ENCODE measurements around the gene H3-3A. TPM values are rescaled to one million over a fixed set of nuclear protein-coding genes. Genes with fewer than 3 reads are reported as not detected.

H3-3A gene
- 100 to 1,000 TPM; 202 to 340 (median 291) TPM for total RNA-seq

- Histone ChIP-seq H3K4me1 (peaks cover 0 to 39% (median 11%) of the 10 kb centered on the region in 4 donors), H3K36me3 (peaks cover 0 to 21% (median 0%) of the 10 kb centered on the region in 3 donors), H3K27ac (peak within 1 kb of the TSS; percentile 90 to 99 (median 98)), H3K4me3 (peak within 1 kb of the TSS; percentile 59 to 84 (median 72)), H3K9me3 (no peaks in the 10 kb centered on the region), H3K27me3 (no peaks in the 10 kb centered on the region)
- TF ChIP-seq CTCF (IDR thresholded peaks at IDR 0.05) (peak in 3 of 6 experiments; percentile 17 to 40 (median 23)), POLR2A (IDR thresholded peaks at IDR 0.05) (peak; percentile 98 to 99)
- DNase-seq, result peak; percentile 99
These were observed at the start of gene H3-3A for GRCh38 chr1:226062558-226063223. TSS of gene H3-3A (plus strand) at chr1:226062716. CDS start at chr1:226064352, 1,636 bp downstream.

- TF ChIP-seq POLR2A (IDR thresholded peaks at IDR 0.05), result no peak
- DNase-seq, result no peak
- H3K4me1 ChIP-seq, result no peaks in the 10 kb centered on the region
These were observed 45.4 kb upstream of the H3-3A start for GRCh38 chr1:226017070-226017469.

GRCh38 chr1:226019572-226019971, 42.9 kb upstream of the H3-3A start:
- Histone ChIP-seq H3K27me3 (no peaks in the 10 kb centered on the region), H3K4me3 (no peak overlapping the region), H3K36me3 (no peaks in the 10 kb centered on the region), H3K27ac (no peak overlapping the region), H3K9me3 (no peaks in the 10 kb centered on the region), H3K4me1 (no peaks in the 10 kb centered on the region)
- TF ChIP-seq CTCF (IDR thresholded peaks at IDR 0.05), result no peak
- no peak for TF ChIP-seq POLR2A (IDR thresholded peaks at IDR 0.05)
- DNase-seq, result no peak

More at GRCh38 chr1:226017070-226017469, 45.4 kb upstream of the H3-3A start:
- Histone ChIP-seq H3K27me3 (no peaks in the 10 kb centered on the region), H3K36me3 (no peaks in the 10 kb centered on the region), H3K4me3 (no peak overlapping the region), H3K27ac (no peak overlapping the region), H3K9me3 (no peaks in the 10 kb centered on the region)

- Histone ChIP-seq H3K27ac (no peak overlapping the region), H3K27me3 (no peaks in the 10 kb centered on the region)
These were observed 41.1 kb upstream of the H3-3A start for GRCh38 chr1:226021401-226021800.

GRCh38 chr1:226021801-226022200, 40.7 kb upstream of the H3-3A start:
- Histone ChIP-seq H3K9me3 (no peaks in the 10 kb centered on the region), H3K4me1 (no peaks in the 10 kb centered on the region), H3K4me3 (no peak overlapping the region), H3K27me3 (no peaks in the 10 kb centered on the region), H3K36me3 (no peaks in the 10 kb centered on the region), H3K27ac (no peak overlapping the region)
- DNase-seq, result no peak
- TF ChIP-seq POLR2A (IDR thresholded peaks at IDR 0.05) (no peak), CTCF (IDR thresholded peaks at IDR 0.05) (no peak)

More at GRCh38 chr1:226021401-226021800, 41.1 kb upstream of the H3-3A start:
- no peak for DNase-seq
- Histone ChIP-seq H3K4me1 (no peaks in the 10 kb centered on the region), H3K4me3 (no peak overlapping the region), H3K9me3 (no peaks in the 10 kb centered on the region), H3K36me3 (no peaks in the 10 kb centered on the region)
- TF ChIP-seq CTCF (IDR thresholded peaks at IDR 0.05) (no peak), POLR2A (IDR thresholded peaks at IDR 0.05) (no peak)

- Histone ChIP-seq H3K27ac (no peak overlapping the region), H3K4me1 (peaks cover 0 to 7% (median 0%) of the 10 kb centered on the region in 4 donors), H3K9me3 (no peaks in the 10 kb centered on the region), H3K27me3 (no peaks in the 10 kb centered on the region), H3K4me3 (no peak overlapping the region), H3K36me3 (no peaks in the 10 kb centered on the region)
- TF ChIP-seq CTCF (IDR thresholded peaks at IDR 0.05) (no peak), POLR2A (IDR thresholded peaks at IDR 0.05) (no peak)
- no peak for DNase-seq
These were observed 38.8 kb upstream of the H3-3A start for GRCh38 chr1:226023735-226024134.

All from Peyer's patch (tissue), 4 donors.